T-helper 17 cell (primary cell): ENCODE results near the gene ZMYND15. TPM values are rescaled to one million over a fixed set of nuclear protein-coding genes. Genes with fewer than 3 reads are reported as not detected.

Experiments
- ATAC-seq: fragments of 150-1000 bp; cut with Tn5 transposase; 2 replicates; pipeline ENCODE4 v1.10.0; 2021; ENCODE audit warnings: mild to moderate bottlenecking, moderate library complexity
- DNase-seq, 3 donors: peaks; one replicate each; pipeline versions ENCODE4 v3.0.0 to v3.0.0-alpha.2; 2020 to 2021
- H3K9me3 ChIP-seq: one replicate; pipeline ENCODE4 v1.7.0; 2013; ENCODE audit warnings: low read length, mild to moderate bottlenecking; ENCODE audit not compliant: control insufficient read depth, poor library complexity, severe bottlenecking
- H3K27ac Mint-ChIP-seq: one replicate; pipeline ENCODE4 v1.8.0; 2022; ENCODE audit warnings: mild to moderate bottlenecking, moderate library complexity, mixed read lengths
- H3K27me3 Mint-ChIP-seq: one replicate; pipeline ENCODE4 v1.8.0; 2022; ENCODE audit warnings: mixed read lengths
- H3K36me3 Mint-ChIP-seq: one replicate; pipeline ENCODE4 v1.8.0; 2022; ENCODE audit warnings: low read depth, mixed read lengths
- H3K4me1 Mint-ChIP-seq: one replicate; pipeline ENCODE4 v1.8.0; 2022; ENCODE audit warnings: mild to moderate bottlenecking, mixed read lengths
- H3K4me3 Mint-ChIP-seq: one replicate; pipeline ENCODE4 v1.8.0; 2022; ENCODE audit warnings: mild to moderate bottlenecking, moderate library complexity, mixed read lengths
- total RNA-seq, 4 donors: library from RNA in 2 of 4; stranded (reverse) in 2 of 4; gene quantifications; one replicate each; pipeline ENCODE4 v1.2.3 and lab custom pipeline; 2022 to 2026

Gene ZMYND15
- total RNA-seq, 2 donors from 2014 or later: 1.0 to 1.6 TPM

- DNase-seq (no peak), ATAC-seq (no peak)
- Mint-ChIP-seq H3K36me3 (no peaks in the 10 kb centered on the region), H3K27me3 (peaks cover 9% of the 10 kb centered on the region), H3K4me1 (peaks cover 4% of the 10 kb centered on the region), H3K4me3 (no peak overlapping the region), H3K27ac (no peak overlapping the region)
- H3K9me3 ChIP-seq: no peaks in the 10 kb centered on the region
These were observed 27.1 kb downstream of the ZMYND15 start for GRCh38 chr17:4766723-4767122.

DNA sequence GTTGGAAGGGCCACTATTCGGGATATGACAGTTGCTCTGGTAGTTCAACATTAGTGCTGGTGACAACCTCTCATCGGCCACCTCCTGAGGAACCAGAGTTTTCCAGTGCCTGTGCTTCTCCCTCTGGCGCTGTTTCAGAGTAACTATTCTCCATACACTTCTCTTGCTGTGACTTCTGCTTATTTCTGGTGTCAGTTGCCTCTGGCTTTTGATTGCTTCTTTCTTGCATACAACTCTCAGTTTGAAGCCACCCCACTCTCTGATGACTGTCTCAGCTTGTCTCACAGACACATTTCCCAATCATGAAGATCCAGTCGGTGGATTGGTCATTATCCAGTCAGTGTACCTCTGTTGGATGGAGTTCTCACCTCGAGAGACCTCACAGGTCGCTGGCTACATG, 28.7 kb downstream of the ZMYND15 start:
- no peaks in the 10 kb centered on the region for H3K36me3 Mint-ChIP-seq

DNA sequence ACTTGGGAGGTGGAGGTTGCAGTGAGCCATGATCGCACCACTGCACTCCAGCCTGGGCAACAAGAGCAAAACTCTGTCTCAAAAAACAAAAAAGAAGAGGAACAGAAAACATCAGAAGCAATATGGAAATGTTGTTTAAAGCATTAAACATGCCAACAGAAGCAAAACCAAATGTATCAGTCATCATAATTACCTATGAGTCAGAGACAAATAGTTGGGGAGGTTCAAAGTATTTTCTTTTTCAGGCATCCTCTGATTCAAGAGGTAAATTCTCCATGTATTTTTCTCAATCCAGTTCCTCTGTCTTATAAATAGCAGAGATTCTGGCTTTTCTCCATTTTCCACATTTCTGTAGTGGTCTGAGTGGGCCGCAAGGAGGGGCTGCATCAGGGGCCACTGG, 30.0 kb downstream of the ZMYND15 start:
- Mint-ChIP-seq H3K36me3 (no peaks in the 10 kb centered on the region), H3K4me3 (no peak overlapping the region), H3K27ac (no peak overlapping the region), H3K4me1 (peaks cover 8% of the 10 kb centered on the region), H3K27me3 (peaks cover 19% of the 10 kb centered on the region)
- H3K9me3 ChIP-seq: no peaks in the 10 kb centered on the region
- DNase-seq (no peak), ATAC-seq (no peak)

More for the DNA sequence above, 28.7 kb downstream of the ZMYND15 start:
- DNase-seq (no peak), ATAC-seq (no peak)
- Mint-ChIP-seq H3K27me3 (peaks cover 12% of the 10 kb centered on the region), H3K27ac (no peak overlapping the region), H3K4me3 (no peak overlapping the region), H3K4me1 (peaks cover 8% of the 10 kb centered on the region)
- no peaks in the 10 kb centered on the region for H3K9me3 ChIP-seq

- no peak within 1 kb of the TSS for H3K27ac Mint-ChIP-seq
- H3K4me1 Mint-ChIP-seq: peaks cover 8% of the 10 kb centered on the region
- ATAC-seq (no peak), DNase-seq (no peak)
- no peaks in the 10 kb centered on the region for H3K36me3 Mint-ChIP-seq
- peak within 1 kb of the TSS; percentile 45 for H3K4me3 Mint-ChIP-seq
- H3K27me3 Mint-ChIP-seq: peaks cover 19% of the 10 kb centered on the region
- no peaks in the 10 kb centered on the region for H3K9me3 ChIP-seq
These were observed 32.0 kb downstream of the ZMYND15 start, which contains the start of gene TM4SF5 for GRCh38 chr17:4771519-4772234. Gene TM4SF5, plus strand, starts transcription at chr17:4771886. Its CDS starts 37 bp downstream, at chr17:4771923.

DNA sequence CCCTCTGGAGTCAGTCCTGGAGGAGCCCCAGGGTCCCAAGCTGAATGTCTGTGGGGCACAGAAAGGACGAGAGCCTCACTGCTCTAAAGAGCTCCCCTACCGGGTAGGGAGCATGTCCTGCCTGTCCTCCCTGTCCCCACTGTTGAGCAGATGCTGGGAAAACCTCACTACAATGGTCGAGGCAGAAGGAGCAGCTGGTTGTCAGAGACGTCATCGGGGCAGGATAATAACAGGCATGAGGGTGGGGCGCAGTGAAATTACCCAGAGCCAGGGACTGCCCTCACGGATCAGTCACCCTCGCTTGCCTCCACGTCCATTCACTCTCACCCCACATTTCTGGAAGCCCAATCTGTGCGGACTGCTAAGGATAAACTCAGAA, 32.6 kb downstream of the ZMYND15 start:
- peak overlapping the region; percentile 45 for H3K4me3 Mint-ChIP-seq
- DNase-seq: no peak

DNA sequence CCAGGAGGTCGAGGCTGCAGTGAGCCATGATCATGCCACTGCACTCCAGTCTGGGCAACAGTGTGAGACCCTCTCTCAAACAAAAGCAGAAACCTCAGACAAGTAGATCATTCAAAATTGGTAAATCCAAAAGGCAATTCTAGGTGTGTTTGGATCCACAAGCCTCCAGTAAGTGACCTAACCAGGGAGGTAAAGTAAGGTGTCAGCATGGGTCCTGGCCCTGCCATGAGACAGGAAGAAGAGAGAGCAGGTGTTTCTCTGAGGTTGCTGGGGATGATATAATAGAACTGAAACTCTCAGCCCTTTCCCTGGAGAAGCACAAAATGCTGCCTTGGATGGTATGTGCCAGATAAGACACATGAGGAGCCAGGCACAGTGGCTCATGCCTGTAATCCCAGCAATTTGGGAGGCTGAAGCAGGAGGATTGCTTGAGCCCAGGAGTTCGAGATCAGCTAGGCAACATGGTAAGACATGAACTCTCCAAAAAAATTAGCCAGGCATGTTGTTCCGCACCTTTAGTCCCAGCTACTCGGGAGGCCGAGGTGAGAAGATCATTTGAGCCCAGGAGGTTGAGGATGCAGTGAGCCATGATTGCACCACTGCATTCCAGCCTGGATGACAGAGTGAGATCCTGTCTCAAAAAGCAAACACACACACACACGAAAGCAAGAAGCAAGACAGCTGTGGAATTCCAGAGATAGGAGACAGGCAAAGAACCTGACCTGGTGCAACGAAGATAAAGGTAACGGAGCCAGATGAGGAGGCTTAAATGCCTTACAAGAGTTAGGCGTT, 38.5 kb downstream of the ZMYND15 start:
- no peaks in the 10 kb centered on the region for H3K9me3 ChIP-seq
- DNase-seq (no peak), ATAC-seq (no peak)
- Mint-ChIP-seq H3K27ac (no peak overlapping the region), H3K4me1 (peaks cover 4% of the 10 kb centered on the region), H3K36me3 (peaks cover 5% of the 10 kb centered on the region), H3K4me3 (no peak overlapping the region), H3K27me3 (peaks cover 49% of the 10 kb centered on the region)

More for the DNA sequence above, 32.6 kb downstream of the ZMYND15 start:
- Mint-ChIP-seq H3K4me1 (peaks cover 8% of the 10 kb centered on the region), H3K27ac (no peak overlapping the region), H3K27me3 (peaks cover 19% of the 10 kb centered on the region), H3K36me3 (no peaks in the 10 kb centered on the region)
- ATAC-seq: no peak
- H3K9me3 ChIP-seq: no peaks in the 10 kb centered on the region

- ATAC-seq: no peak
- no peak overlapping the region for H3K27ac Mint-ChIP-seq
- no peak for DNase-seq
- peaks cover 60% of the 10 kb centered on the region for H3K27me3 Mint-ChIP-seq
- H3K4me3 Mint-ChIP-seq: no peak overlapping the region
- H3K4me1 Mint-ChIP-seq: peaks cover 6% of the 10 kb centered on the region
- H3K36me3 Mint-ChIP-seq: peaks cover 8% of the 10 kb centered on the region
- no peaks in the 10 kb centered on the region for H3K9me3 ChIP-seq
These were observed 40.8 kb downstream of the ZMYND15 start for GRCh38 chr17:4780325-4780955.

- Mint-ChIP-seq H3K36me3 (peaks cover 8% of the 10 kb centered on the region), H3K27ac (no peak overlapping the region), H3K4me1 (peaks cover 15% of the 10 kb centered on the region), H3K4me3 (peak overlapping the region; percentile 39), H3K27me3 (peaks cover 79% of the 10 kb centered on the region)
- ATAC-seq: no peak
- DNase-seq: no peak
- H3K9me3 ChIP-seq: no peaks in the 10 kb centered on the region
These were observed 43.0 kb downstream of the ZMYND15 start for GRCh38 chr17:4782652-4783051.

DNA sequence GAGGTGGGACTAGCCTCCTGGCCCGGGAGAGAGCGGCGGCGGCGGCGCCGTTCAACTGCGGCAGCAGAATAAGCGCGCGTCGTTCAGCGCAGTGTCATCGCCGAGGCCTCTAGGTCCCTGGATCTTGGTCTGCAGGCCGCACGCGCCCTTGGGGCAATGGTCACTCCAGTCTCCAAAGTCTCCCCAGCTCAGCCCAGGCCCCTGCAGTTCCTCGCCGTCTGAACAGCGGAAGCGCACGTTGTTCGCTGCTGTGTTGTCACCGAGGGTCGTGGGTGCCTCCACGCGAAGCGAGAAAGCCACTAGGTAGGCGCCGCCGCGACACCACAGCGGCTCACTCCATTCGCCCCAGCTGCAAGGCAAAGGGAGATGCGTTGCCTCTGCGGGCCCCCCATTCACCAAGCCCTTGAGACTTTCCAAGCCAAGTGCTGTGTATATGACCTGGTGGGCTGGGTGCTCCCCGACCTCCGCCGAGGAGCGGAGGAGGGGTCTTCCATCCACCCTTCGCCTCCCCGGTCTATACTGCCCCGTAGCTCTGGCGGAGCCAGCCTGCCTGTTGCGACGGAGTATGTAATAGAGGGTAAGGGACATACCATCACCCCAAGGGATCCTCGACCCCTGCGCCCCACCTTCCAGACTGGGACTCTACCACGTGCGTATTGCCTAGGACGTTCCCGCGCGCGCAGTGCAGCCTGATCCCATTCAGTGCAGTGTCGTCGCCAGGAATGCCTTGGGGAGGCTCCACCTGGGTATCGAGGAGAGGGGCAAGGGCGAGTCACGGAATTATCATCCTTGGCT, 45.9 kb downstream of the ZMYND15 start:
- peaks cover 5% of the 10 kb centered on the region for H3K36me3 Mint-ChIP-seq
- H3K4me1 Mint-ChIP-seq: peaks cover 23% of the 10 kb centered on the region
- peak overlapping the region; percentile 34 for H3K27ac Mint-ChIP-seq
- H3K9me3 ChIP-seq: no peaks in the 10 kb centered on the region
- no peak for ATAC-seq
- peak overlapping the region; percentile 55 for H3K4me3 Mint-ChIP-seq
- peaks cover 55% of the 10 kb centered on the region for H3K27me3 Mint-ChIP-seq
- DNase-seq: no peak

DNA sequence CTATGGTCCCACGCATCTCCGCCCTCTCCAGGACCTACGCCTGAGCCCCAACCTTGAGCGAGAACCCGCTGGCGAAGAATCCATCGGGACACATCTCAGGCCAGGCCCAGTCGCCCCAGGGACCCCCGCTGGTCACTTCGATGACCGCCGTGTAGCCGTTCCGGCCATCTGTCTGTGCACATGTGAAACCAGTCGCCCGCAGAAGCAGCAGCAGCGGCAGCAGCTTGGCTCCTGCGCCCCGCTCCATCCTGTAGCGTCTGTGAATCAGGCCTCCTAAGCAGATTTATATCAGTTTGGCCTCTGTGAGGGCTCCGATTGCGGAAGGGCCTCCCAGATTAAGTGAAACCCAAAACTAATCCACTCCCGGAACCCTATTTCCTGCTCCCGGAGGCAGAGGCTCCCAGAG, 46.5 kb downstream of the ZMYND15 start, which contains the start of gene VMO1:
VMO1 (minus strand) TSS at position 259 of the 406 bp plus-strand sequence; CDS start at position 247, 12 bp downstream.
- ATAC-seq: no peak
- H3K27me3 Mint-ChIP-seq: peaks cover 51% of the 10 kb centered on the region
- H3K9me3 ChIP-seq: no peaks in the 10 kb centered on the region
- peaks cover 5% of the 10 kb centered on the region for H3K36me3 Mint-ChIP-seq
- peak within 1 kb of the TSS; percentile 55 for H3K4me3 Mint-ChIP-seq
- no peak for DNase-seq
- H3K4me1 Mint-ChIP-seq: peaks cover 26% of the 10 kb centered on the region
- H3K27ac Mint-ChIP-seq: peak within 1 kb of the TSS; percentile 34

DNA sequence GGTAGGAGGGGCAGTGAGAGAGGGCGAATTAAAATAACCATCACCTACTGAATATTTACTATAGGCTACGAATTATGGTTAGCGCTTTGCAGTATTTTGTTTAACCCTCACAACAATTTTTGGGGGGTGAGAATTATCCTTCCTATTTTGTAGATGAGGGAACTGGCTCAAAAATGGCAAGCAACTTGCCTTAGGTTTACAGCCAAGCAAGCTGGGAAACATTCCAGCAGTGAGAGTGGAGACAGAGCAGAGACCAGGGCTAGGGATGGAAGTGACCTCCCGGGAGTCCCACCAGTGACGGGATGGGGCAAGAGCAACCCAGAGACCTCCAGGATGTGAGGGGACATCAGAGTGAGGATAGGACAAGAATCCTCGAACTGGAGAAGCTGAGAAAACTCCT, 46.9 kb downstream of the ZMYND15 start:
- Mint-ChIP-seq H3K4me1 (peaks cover 26% of the 10 kb centered on the region), H3K4me3 (peak overlapping the region; percentile 9), H3K27ac (peak overlapping the region; percentile 34), H3K27me3 (peaks cover 51% of the 10 kb centered on the region), H3K36me3 (peaks cover 5% of the 10 kb centered on the region)
- no peak for DNase-seq
- H3K9me3 ChIP-seq: no peaks in the 10 kb centered on the region
- ATAC-seq: no peak

DNA sequence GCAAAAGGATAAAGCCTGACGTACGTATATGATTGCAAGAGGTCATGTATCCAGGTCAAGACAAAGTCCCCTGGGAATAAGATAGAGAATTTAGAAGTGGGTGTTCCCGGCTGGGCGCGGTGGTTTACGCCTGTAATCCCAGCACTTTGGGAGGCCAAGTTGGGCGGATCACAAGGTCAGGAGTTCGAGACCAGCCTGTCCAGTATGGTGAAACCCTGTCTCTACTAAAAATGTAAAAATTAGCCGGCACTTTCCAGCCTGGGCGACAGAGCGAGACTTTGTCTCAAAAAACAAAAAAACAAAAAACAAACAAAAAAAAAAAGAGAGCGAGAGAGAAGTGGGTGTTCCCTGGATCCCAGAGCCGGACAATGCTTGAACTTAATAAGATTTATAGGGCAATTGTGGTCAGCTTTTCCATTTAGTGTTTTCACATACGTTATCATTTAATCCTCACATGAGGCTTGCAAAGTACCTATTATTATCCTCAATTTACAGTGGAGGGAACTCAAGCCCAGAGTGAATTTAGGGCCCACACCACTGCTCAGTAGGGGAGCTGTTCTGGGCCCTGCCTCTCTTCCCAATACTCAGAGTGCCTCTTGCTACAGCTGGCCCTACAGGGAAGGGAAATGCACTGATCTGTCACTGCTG, 48.6 kb downstream of the ZMYND15 start:
- no peak for ATAC-seq
- peaks cover 24% of the 10 kb centered on the region for H3K4me1 Mint-ChIP-seq
- H3K4me3 Mint-ChIP-seq: peak overlapping the region; percentile 33
- no peaks in the 10 kb centered on the region for H3K9me3 ChIP-seq
- DNase-seq: no peak
- H3K27me3 Mint-ChIP-seq: peaks cover 38% of the 10 kb centered on the region
- H3K27ac Mint-ChIP-seq: peak overlapping the region; percentile 24
- H3K36me3 Mint-ChIP-seq: peaks cover 3% of the 10 kb centered on the region
